SW480 (cell line): ENCODE data around the gene NEIL1.
A peak's percentile ranks its signal among the peaks of the same experiment; 100 is the strongest.
"Not testable (repeated sequence)": the region's sequence is repeated elsewhere in the genome, so short reads cannot be mapped to it uniquely, and the experiment has no call there.

Source experiments
- DNase-seq: peaks from one replicate; pipeline ENCODE4 v3.0.0-alpha.2; 2016; ENCODE audit warnings: low spot score

Gene NEIL1

GRCh38 chr15:75346796-75347221 is at the start of gene NEIL1:
Gene NEIL1 (plus strand): TSS chr15:75347039. CDS start chr15:75348906, 1,867 bp downstream.
- DNase-seq, result peak; percentile 18

GRCh38 chr15:75298541-75299310 is 48.1 kb upstream of the NEIL1 start:
- not testable (repeated sequence) for DNase-seq

DNA sequence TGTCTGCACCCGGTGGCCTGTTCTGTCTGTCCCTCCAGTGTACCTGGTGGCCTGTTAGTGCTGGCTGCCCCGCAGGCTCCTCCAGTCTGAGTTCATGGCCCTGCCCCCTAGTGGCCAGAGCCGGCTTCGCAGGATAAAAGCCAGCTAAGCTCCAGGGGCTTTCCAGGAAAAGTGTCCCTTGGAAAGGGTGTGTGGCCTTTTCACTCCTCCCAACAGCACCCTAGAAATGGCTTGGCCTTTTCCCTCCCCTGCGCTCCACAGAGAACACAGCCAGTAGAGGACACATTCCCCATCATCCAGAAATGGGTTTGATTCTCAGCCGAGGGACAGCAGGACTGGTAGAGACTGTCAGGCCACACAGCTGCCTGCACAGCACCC is 47.5 kb upstream of the NEIL1 start:
- not testable (repeated sequence) for DNase-seq

DNA sequence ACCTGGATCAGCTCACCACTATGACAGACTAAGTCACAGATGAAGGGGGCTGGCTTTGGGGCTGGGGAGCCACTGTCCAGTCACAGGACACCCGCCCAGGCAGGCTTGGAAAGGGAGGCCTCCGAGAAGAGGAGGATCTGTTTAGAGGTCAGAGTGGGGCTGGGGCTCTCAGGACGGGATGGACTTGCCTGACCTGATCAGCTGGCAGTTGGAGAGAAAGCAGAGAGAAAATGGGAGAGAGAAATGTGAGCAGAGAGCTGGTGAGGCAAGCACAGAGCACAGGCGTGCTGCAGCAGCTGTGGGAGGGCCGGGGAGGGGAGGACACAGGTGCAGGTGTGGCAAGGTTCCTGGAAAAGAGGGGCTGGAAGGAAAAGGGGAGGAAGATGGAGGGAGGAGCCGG is 46.8 kb upstream of the NEIL1 start:
- not testable (repeated sequence) for DNase-seq

DNA sequence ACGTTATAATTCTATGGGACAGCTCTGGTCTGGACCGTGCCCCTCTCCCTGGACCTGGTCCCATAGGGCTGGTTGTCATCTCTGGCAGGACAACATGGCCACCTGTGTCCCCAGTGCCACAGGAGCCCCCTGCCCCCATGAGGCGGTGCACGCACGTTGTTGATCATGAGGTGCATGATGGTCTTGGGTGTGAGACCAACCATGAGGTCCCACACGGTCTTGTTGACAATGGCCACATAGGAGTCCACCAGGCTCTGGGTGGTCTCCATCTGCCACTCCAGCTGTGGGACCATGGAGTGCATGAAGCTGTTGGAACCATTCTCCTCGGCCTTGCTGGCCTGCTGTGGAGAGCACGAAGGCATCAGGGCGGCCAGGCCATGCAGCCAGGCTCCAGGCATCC is 44.5 kb upstream of the NEIL1 start:
- no peak for DNase-seq

DNA sequence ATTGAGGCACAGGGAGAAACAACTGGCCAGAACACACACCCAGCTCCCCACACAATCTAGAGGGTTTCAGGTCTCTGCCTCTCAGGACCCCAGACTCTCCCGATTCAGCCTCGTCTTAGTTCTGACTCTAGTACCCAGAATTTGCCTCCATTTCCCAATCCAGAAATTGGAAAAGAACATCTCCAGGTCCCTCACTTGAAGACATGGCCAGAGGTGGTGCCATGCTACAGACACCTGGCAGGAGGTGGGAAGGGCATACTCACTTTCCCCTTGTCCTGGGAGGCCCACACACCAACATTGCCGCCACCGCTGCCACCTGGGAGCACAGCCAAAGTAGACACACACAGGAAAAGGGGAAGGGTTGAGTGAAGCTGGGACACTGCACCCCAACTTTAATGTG is 44.1 kb upstream of the NEIL1 start:
- DNase-seq, result not testable (repeated sequence)

DNA sequence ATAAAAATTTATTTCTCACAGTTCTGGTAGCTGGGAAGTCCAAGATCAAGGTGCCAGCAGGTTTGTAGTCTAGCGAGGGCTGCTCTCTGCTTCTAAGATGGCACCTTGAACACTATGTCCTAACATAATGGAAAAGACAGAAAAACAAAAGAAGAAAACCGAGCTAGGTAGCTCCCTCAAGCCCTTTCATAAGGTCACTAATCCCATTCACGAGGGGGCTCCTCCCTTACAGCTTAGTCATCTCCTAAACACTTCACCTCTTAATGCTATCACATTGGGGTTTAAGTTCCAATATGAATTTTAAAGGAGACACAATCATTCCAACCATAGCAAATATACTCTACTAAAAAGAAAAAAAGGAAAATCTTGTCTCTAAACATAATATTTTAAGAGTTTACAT is 40.7 kb upstream of the NEIL1 start:
- DNase-seq, result no peak

- peak; percentile 70 for DNase-seq
These were observed 39.0 kb upstream of the NEIL1 start for GRCh38 chr15:75307778-75308390.

GRCh38 chr15:75309711-75310110 is 37.1 kb upstream of the NEIL1 start:
- DNase-seq, result no peak

DNA sequence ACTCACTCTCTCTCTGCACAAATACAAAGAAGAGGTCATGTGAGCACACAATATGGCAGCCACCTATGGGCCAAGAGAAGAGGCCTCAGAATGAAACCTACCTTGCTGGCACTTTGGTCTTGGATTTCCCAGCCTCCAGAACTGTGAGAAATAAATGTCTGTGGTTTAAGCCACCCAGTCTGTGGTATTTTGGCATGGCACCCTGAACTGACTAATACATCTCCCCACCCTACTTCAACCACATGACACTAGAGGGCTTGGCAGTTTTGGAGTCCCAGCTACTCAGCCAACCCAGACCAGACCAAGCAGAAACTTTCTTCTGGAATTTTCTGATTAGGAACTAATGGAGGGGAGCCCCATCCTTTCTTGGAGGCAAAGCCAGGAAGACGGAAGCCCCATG is 34.3 kb upstream of the NEIL1 start:
- DNase-seq, result peak; percentile 21

- DNase-seq, result no peak
These were observed 33.6 kb upstream of the NEIL1 start for GRCh38 chr15:75313116-75313845.

DNA sequence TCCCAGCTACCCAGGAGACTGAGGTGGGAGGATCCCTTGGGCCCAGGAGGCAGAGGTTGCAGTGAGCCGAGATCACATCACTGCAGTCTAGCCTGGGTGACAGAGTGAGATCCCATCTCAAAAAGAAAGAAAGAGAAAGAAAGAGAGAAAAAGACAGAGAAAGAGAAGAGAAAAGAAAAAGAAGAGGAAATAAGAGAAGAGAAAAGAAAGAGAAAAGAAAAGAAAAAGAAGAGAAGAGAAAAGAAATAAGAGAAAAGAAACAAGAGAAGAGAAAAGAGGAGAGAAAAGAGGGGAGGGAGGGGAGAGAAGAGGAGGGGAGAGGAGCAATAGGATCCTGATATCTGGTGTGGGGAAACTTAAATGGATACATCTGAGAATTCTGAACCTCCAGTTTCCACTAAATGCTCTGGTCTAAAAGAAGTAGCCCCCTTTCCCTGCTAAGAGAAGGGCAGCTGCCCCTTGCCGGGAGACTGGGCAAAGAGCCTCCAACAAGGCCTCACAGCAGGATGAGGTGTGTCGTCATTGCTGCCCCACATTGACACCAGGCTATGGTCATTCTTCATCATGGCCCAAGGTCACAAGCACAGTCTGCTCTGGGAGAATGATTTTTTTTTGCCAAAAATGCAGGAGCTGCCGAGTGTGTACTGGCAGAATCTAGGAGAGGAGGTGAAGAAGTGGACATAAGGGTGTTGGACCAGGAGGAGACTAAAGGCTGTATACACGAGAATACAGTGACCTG is 32.1 kb upstream of the NEIL1 start:
- DNase-seq, result no peak

DNA sequence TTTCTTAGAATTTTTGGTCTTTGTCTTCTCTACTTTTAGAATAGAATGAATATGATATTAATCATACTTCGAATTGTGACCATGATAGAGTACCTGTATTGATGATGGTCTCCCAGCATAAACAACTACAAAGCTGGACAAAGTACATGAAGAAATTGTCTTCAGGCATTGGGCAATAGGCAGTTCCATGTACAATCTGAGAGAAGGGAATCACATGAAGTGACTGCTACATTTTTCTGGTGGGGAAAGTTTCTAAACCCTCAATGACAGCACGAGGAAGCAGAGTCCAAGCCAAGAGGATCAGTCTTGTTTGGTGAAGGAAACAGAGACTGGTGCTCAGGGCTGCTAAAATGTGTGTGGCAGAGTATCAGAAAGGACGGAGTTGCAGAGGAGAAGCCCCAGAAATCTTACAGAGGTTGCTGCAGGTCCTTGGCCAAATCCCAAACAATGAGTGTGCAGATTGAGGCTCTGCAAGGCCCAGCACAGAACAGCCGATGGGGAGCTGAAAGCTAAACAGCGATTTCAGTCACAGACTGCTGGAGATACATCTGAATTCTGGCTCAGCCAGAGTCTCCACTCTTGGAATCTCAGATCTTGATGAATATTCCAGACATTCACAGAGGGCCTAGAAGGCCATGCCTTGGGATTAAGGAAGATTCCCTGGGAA is 27.5 kb upstream of the NEIL1 start:
- not testable (repeated sequence) for DNase-seq

GRCh38 chr15:75321711-75322110 is 25.1 kb upstream of the NEIL1 start:
- no peak for DNase-seq

DNA sequence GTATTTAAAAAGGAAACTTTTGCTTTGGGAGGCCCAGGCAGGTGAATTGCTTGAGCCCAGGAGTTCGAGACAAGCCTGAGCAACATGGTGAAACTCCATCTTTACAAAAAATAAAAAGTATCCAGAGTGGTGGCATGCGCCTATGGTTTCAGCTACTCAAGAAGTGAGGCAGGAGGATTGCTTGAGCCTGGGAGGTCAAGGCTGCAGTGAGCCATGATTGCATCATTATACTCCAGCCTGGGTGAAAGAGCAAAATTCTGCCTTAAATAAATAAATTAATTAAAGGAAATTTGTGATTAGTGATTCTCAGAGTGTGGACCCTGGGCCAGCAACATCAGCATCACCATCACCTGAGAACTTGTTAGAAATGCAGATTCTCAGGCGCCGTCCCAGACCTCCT is 20.9 kb upstream of the NEIL1 start:
- DNase-seq, result no peak

DNA sequence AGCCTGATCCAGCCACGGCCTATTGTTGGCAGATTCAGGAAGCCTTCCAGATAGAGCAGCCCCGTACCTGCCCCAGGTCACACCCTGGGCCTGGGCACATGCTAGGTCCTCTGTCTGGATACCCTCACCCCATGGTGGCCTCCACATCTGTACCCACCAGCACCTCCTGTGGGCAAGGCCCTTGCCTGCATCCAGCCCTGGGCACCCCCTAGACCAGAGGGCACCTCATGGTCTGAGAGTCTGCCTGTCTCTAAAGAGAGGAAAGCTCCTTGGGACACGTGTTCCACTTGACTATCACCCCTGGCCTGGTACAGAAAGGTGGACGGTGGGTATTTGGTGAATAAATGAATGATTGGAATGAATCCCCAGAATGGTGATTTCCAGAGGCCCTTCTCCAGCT is 19.8 kb upstream of the NEIL1 start:
- no peak for DNase-seq

- DNase-seq, result no peak
These were observed 19.3 kb upstream of the NEIL1 start for GRCh38 chr15:75327491-75327890.

DNA sequence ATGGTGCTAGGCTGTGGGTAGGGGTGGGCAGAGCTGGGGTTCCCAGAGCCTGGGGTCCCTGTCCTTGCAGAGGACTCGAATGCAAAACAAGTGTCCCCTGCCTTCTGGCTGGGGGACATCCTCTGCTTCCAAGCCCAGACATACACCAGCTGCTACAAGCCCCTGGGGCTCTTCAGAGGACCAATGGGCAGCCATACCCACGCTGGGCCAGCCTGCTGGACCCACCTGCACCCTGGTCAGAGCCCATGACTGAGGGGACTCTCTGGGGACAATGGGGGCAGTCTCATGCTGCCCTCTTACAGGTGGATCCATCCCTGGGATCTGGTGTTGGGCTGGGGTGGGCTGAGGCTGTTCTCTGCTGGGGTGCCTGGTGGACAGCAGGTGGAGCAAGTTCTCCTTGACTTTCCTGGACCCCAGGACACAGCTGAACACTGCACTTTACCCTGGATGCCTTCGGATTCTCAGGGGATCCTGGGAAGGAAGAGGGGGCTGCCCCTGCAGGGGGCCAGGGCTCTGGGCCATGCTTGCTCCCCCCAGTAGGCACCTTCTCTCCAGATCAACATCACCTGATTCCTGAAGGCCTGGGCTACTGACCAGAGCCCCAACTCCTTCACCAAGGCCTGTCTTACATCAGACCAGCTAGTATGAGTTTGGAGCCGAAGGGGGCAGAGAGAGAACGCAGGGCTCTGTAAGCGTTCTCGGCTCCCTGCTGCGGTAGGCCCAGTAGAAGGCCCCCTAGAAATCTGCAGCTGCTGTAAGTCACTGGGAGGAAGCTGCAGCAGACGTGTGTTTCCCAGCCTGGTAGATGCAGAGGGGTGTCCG is 18.1 kb upstream of the NEIL1 start:
- DNase-seq, result no peak

DNA sequence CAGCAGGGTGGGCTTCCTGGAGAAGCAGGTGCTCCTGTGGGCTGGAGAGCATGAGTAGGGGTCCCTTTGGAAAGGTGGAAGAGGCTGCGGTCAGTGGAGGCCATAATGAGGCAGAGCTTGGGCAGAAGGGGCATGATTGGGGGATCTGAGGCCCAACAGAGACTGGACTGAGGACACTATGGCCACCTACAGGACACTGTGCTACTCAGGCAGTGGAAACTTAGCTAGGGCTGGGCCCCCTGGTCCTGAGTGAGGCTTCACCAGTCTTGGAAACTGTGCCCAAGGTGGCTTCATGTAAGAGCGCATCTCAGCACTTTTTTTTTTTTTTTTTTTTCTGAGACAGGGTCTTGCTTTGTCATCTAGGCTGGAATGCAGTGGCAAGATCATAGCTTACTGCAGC is 17.3 kb upstream of the NEIL1 start:
- DNase-seq, result no peak

GRCh38 chr15:75332093-75332492 is 14.7 kb upstream of the NEIL1 start:
- DNase-seq, result not testable (repeated sequence)
